Stimulated activated CD8-positive, alpha-beta memory T cell treated with anti-CD3 and anti-CD28 coated beads, Interleukin-2, amount 100 ng/mL, for 1 hour (primary cell): ENCODE results near the gene RNF220.
"Not testable (repeated sequence)": the region's sequence is repeated elsewhere in the genome, so short reads cannot be mapped to it uniquely, and the experiment has no call there.

Experiments
- DNase-seq, 2 donors: peaks; one replicate each; pipeline ENCODE4 v3.0.0-alpha.2; 2020; ENCODE audit warnings: low read depth in 2 of 2

RNF220 gene

GRCh38 chr1:44678626-44679025 lies 273.6 kb downstream of the RNF220 start:
- no peak for DNase-seq

DNA sequence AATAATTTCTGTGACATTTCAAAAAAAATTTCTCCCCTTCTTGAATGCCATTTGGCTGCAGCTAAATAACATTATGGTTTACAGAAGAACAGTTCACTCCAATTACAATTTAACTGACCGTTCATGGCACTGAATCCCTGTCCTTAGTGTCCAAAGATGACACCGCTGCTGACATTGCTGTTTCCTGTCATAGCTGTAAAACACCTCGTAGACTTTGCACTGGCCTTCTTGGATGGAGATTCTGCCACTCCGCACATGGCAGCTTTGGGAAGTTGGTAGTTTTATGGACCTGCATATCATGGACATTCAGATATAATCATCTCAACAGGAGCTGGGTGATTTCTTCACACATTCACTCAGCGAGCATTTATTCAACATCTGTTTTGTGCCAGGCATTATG lies 274.4 kb downstream of the RNF220 start:
- no peak for DNase-seq

GRCh38 chr1:44681905-44682882 lies 277.1 kb downstream of the RNF220 start:
- DNase-seq = no peak

GRCh38 chr1:44682883-44683265 lies 277.8 kb downstream of the RNF220 start:
- no peak for DNase-seq

DNA sequence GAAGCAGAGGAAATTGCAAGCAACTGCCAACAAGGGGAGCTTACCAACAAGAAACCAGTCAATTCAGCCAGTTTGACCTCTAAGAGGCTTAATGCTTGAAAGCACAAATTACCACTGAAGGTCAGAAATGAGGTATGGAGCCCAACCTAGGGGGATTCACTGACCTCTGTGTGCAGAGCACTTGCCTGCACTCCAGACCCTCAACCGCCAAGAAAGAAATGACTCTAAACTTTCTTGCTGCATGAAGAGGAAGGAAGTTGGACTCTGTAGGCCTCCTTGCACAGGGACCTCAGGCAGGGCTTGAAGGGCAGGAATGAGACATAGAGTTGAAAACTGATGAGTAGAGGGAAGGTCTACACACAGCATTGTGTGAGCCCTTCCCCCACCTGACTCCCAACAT lies 279.5 kb downstream of the RNF220 start:
- DNase-seq = no peak

DNA sequence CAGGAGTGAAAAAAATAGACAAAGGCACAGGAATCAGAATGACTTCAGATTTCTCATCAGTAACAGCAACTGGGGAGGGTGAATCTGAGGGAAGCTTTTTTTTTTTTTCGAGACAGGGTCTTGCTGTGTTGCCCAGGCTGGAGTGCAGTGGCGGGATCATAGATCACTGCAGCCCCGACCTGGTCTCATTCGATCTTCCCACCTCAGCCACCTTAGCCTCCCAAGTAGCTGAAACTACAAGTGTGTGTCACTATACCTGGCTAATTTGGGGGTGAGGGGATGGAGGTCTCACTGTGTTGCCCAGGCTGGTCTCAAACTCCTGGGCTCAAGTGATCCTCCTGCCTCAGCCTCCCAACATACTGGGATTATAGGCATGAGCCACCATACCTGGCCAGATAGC lies 280.2 kb downstream of the RNF220 start:
- DNase-seq = no peak

DNA sequence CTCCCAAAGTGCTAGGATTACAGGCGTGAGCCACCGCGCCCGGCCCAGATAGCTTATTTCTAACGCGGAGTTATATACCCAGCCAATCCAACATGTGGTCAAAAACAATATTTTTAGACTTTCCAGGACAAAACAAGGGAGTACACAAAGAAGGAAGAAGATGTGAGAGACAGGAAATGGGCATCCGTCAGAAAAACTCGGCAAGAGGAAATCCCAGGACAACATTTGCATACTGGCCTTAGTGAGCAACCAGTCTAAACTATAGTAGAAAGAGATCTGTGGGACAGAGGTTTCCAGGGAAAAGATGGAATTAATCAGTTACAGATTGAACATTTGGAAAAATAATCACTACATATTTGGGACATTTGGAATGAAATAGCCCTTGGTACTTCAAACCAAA lies 280.8 kb downstream of the RNF220 start:
- DNase-seq = no peak

DNA sequence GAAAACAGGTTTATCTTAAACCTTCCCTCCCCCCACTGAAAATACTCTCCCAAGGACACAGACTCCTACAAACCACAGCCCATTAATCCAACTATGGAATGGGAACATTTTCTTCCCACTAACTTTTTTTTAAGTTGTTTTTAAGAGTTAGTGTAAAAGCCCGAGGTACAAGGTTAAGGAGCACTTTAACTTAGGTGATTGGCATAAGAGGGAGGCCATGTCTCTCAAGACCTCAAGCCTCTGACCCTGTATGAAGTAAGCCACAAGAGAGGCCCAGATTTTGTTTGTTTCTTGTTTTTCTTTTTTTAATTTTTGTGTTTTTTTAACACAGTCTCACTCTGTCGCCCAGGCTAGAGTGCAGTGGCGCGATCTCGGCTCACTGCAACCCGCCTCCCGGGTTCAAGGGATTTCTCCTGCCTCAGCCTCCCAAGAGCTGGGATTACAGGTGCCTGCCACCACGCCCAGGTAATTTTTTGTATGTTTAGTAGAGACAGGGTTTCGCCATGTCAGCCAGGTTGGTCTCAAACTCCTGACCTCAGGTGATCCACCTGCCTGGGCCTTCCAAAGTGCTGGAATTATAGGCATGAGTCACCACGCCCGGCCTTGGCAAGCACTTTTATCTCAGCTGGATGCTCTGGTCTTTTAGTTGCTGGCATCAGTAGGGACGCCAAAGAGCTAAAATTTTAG lies 283.8 kb downstream of the RNF220 start:
- DNase-seq = no peak

DNA sequence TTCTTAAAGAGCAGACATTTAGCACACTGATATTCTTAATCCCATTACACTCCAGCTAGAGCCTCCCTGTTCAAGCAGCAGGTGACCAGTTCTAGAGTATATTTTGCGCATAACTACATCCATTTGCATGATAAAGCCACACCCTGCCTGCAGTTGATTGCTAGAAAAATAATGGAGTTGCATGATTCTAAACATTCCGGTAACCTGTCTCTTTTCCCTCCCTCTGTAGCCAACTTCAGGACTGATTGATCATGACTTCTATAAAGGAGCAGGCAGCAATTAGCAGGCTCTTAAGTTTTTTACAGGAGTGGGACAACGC lies 284.4 kb downstream of the RNF220 start:
- no peak for DNase-seq

DNA sequence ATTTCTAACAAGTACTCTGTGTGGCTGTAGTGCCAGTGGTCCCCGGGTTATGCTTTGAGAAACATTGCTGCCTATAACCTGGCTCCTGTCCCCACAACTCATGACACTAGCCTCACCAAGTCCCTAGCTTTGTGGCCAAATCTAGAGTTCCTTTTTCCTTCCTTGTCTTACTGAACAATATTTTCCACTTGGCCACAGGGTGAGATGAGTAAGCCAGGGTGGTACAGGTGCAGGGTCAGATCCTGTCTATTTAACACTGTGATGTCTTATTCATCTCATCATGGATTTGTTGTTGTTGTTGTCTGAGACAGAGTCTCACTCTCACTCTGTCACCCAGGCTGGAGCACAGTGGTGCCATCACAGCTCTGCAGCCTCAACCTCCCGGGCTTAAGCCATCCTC lies 288.1 kb downstream of the RNF220 start:
- no peak for DNase-seq

DNA sequence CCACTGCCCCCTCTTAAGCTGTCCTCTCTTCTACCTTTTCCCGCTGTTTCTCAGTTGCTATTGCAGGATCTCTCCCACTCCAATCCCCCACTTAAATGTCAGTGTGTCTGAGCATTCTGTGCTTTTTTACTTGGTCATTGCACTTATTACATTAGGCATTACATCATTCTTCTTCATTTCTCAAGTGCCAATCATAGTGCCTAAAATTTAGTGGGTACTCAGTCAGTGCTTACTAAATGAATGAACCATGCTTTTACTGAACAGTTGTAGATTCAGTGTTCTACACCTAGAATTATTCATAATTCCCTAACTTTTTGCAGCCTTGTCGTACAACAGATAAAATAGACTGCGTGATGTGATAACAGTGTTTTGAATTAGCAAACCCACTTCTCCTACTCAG lies 288.8 kb downstream of the RNF220 start:
- no peak for DNase-seq

- no peak for DNase-seq
Observed at GRCh38 chr1:44694863-44695478, 289.9 kb downstream of the RNF220 start.

DNA sequence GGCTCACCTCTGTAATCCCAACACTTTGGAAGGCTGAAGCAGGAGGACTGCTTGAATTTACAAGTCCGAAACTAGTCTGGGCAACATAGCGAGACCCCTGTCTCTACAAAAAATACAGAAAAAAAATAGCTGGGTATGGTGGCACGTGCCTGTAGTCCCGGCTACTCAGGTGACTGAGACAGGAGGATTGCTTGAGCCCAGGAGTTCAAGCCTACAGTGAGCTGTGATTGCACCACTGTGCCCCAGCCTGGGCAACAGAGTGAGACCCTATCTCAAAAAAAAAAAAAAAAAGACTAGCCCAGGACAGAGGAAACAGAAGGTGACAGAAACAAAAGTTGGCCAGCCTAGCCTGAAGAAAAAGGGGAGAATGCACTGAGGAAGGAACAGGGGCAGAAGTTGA lies 290.6 kb downstream of the RNF220 start:
- DNase-seq = no peak

GRCh38 chr1:44696101-44696500 lies 291.0 kb downstream of the RNF220 start:
- no peak for DNase-seq

DNA sequence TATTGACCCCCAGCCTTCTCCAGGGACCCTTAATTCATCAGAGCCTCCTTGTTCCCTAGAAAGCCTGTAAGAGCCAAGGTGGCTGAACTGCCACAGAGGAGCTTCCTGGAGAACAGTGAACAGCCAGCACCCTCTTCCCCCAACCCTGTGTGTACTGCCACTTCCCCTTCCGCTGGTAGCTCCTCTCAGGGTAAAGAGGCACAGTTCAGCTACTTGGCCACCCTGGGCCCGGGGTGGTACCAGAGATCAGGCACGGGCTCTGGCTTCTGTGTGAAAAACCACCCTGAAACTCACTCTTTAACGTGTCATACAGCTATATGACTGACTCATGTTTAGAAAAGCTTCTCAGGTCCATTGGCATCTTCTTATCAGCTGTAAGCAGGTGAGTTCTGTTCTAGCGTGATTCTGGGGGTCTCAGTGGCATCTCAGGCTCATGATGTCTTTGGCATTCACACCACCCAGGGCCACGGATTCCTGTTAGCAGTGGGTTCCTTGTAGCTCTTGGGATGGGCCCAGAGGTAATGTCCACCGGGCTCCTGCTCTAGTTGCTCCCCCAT lies 291.8 kb downstream of the RNF220 start:
- no peak for DNase-seq

DNA sequence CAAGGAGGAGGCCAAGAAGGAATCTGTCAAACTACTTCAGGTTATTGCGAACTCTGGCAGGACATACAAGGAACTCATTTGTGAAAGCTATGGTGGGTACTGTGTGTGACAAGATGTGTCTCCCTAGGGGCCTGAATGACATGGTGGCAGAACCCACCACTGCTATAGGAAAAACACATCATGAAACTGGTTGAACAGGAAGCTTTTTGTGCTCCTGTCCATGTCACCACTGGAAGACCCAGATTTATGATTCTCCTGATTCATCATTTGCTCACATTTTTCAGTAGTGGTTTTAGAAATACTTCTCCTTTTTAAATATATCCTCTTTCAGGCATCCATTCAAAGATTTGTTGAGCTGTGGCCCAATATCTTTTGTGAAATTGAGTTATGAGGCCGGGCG lies 293.1 kb downstream of the RNF220 start:
- no peak for DNase-seq

GRCh38 chr1:44699375-44699774 lies 294.3 kb downstream of the RNF220 start:
- DNase-seq = not testable (repeated sequence)

- DNase-seq = no peak
Observed at GRCh38 chr1:44700573-44700972, 295.5 kb downstream of the RNF220 start.

DNA sequence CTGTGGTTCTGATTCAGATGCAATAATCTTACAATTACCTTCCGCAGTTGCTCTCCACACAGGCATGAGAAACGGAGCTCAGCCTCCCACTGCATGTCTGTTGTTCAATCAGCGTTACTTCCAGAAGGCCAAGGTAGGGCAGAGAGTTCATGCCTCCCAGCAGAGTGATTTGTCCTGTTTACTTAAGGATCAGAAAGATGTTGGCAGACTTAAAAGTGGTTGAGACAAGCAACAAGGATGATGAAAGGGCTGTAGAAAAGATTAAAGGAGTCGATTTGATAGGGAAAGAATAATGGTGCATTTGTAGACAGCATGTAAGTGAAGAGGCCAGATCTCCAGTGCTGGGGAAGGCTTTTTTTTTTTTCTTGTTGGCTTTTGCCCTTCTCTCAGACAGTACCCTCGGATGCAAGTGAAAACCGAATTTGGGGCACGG lies 296.1 kb downstream of the RNF220 start:
- DNase-seq = no peak
